Kidney (tissue), 14 donors: ENCODE measurements around the gene PFKFB3. TPM values are rescaled to one million over a fixed set of nuclear protein-coding genes. Genes with fewer than 3 reads are reported as not detected.

Experiments used
- DNase-seq, 5 donors: peaks; one replicate each; pipeline ENCODE4 v3.0.0-alpha.2; 2013 to 2020
- FAIRE-seq: peaks from 2 replicates; lab custom pipeline; 2012; peaks lifted over from hg19 to GRCh38; lab: Jason Lieb, UNC
- H3K27ac ChIP-seq, 2 donors: one replicate each; pipeline ENCODE4 v1.7.0; 2013; ENCODE audit warnings: low read depth in 2 of 2, low read length in 2 of 2, inconsistent platforms in 1 of 2
- H3K27me3 ChIP-seq: one replicate; pipeline ENCODE4 v1.7.1; 2013; ENCODE audit warnings: low read length, inconsistent platforms; ENCODE audit not compliant: control insufficient read depth, insufficient read depth
- H3K36me3 ChIP-seq, 3 donors: one replicate each; pipeline versions ENCODE4 v1.7.0 to v1.7.1; 2013; ENCODE audit warnings: low read length in 3 of 3, control low read depth in 1 of 3, inconsistent platforms in 1 of 3; ENCODE audit not compliant: insufficient read depth in 3 of 3, control insufficient read depth in 2 of 3
- H3K4me1 ChIP-seq, 3 donors: one replicate each; pipeline versions ENCODE4 v1.7.0 to v1.7.1; 2013; ENCODE audit warnings: low read length in 3 of 3, inconsistent platforms in 1 of 3, low read depth in 1 of 3; ENCODE audit not compliant: control insufficient read depth in 2 of 3, insufficient read depth in 2 of 3
- H3K4me3 ChIP-seq, 3 donors: one replicate each; pipeline versions ENCODE4 v1.7.0 to v1.8.1; 2013; ENCODE audit warnings: low read length in 3 of 3, control low read depth in 1 of 3, inconsistent platforms in 1 of 3
- H3K9ac ChIP-seq, 3 donors: one replicate each; pipeline versions ENCODE4 v1.7.0 to v1.7.1; 2013; ENCODE audit warnings: low read length in 3 of 3, control low read depth in 1 of 3, inconsistent platforms in 1 of 3
- H3K9me3 ChIP-seq, 3 donors: one replicate each; pipeline versions ENCODE4 v1.7.0 to v1.7.1; 2013; ENCODE audit warnings: low read length in 3 of 3, control low read depth in 1 of 3, inconsistent platforms in 1 of 3; ENCODE audit not compliant: control insufficient read depth in 2 of 3, insufficient read depth in 1 of 3
- CTCF ChIP-seq: IDR thresholded peaks from 3 replicates; pipeline ENCODE4 v1.5.1; 2012; ENCODE audit warnings: mild to moderate bottlenecking, moderate library complexity, borderline replicate concordance; ENCODE audit not compliant: insufficient read depth; ENCODE audit errors: extremely low read depth
- intact Hi-C: fragments of 100-400 bp; cut with DNase I; formaldehyde crosslinking; loops from one replicate; pipeline ENCODE4 v1.11.1; 2022
- polyA plus RNA-seq: library from polyadenylated mRNA; stranded (reverse); fragments of 350-450 nt; fragmentation: Illumina TruSeq; extraction: RNeasy Lipid Tissue Mini Kit (QIAGEN cat#74804); gene quantifications from one replicate; pipeline ENCODE4 v1.2.3, GENCODE V29; 2014; ENCODE audit warnings: low read depth, low replicate concordance; ENCODE audit not compliant: insufficient read depth
- total RNA-seq: library from RNA; stranded (reverse); fragmentation: NEBNext Ultra II Directional; extraction: Animal tissue kit (Norgen Biotek cat#: 25700); gene quantifications from one replicate; pipeline ENCODE4 v1.2.1, GENCODE V29; 2021
- donor health status: control.
- donor health status: control.
- donor health status: control.
- donor health status: control.
- donor health status: control.
- donor health status: DM: yes; HTN: yes; CAD: no.
- donor health status: Normal renal cell carcinoma (clear cell type).

PFKFB3 gene
- total and polyA plus RNA-seq, 2 donors from 2014 or later = 34.9 to 141 TPM

GRCh38 chr10:6167456-6167855, 35.3 kb upstream of the PFKFB3 start:
- Histone ChIP-seq H3K4me3 (no peak overlapping the region), H3K4me1 (peaks cover 0 to 8% (median 8%) of the 10 kb centered on the region in 3 donors), H3K27me3 (no peaks in the 10 kb centered on the region), H3K9me3 (no peaks in the 10 kb centered on the region), H3K9ac (no peak overlapping the region), H3K36me3 (peaks cover 0 to 2% (median 0%) of the 10 kb centered on the region in 3 donors), H3K27ac (no peak overlapping the region)
- intact Hi-C loops = no loop called here
- DNase-seq (no peak), FAIRE-seq (no peak)
- TF ChIP-seq CTCF = no peak

- H3K27me3 ChIP-seq = no peaks in the 10 kb centered on the region
- no peak overlapping the region for H3K4me3 ChIP-seq
- no peak overlapping the region for H3K9ac ChIP-seq
- no peak for TF ChIP-seq CTCF
- H3K27ac ChIP-seq = no peak overlapping the region
- FAIRE-seq (no peak), DNase-seq (no peak)
- peaks cover 0 to 8% (median 8%) of the 10 kb centered on the region in 3 donors for H3K4me1 ChIP-seq
- peaks cover 0 to 2% (median 0%) of the 10 kb centered on the region in 3 donors for H3K36me3 ChIP-seq
- intact Hi-C loops = no loop called here
- no peaks in the 10 kb centered on the region for H3K9me3 ChIP-seq
Observed at GRCh38 chr10:6168084-6168483, 34.6 kb upstream of the PFKFB3 start.

DNA sequence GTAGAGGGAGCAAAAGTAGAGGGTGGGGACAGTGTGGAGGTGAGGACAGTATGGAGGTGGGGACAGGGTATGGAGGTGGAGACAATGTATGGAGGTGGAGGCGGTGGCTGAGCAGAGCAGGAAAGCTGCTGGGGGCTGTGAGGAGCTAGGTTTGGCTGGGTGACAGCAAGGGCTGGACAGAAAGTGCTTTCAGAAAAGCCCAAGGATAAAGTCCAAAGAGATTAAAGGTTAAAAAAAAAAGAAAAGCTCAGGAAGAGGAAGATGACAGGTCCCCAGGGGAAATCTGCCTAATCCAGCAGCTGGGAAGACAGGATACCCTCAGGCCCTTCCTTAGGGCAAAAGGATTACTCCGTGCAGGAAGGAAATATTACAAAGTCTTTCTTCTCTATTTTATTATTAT, 32.1 kb upstream of the PFKFB3 start:
- H3K9ac ChIP-seq = no peak overlapping the region
- no peaks in the 10 kb centered on the region for H3K9me3 ChIP-seq
- H3K27ac ChIP-seq = no peak overlapping the region
- no peak overlapping the region for H3K4me3 ChIP-seq
- peaks cover 0 to 2% (median 0%) of the 10 kb centered on the region in 3 donors for H3K36me3 ChIP-seq
- FAIRE-seq = no peak
- peaks cover 0 to 8% (median 2%) of the 10 kb centered on the region in 3 donors for H3K4me1 ChIP-seq
- H3K27me3 ChIP-seq = no peaks in the 10 kb centered on the region
- intact Hi-C loops = no loop called here
- TF ChIP-seq CTCF = no peak
- DNase-seq = no peak
